ENCODE data around the gene VEGFA.

VEGFA gene

GRCh38 chr6:43793875-43794242, 23.8 kb downstream of the VEGFA start:
- Mint-ChIP-seq H3K36me3 (ENCODE audit: low read depth) (no peaks in the 10 kb centered on the region), H3K27me3 (no peaks in the 10 kb centered on the region), H3K27ac (no peak overlapping the region), H3K9me3 (no peaks in the 10 kb centered on the region), H3K4me3 (no peak overlapping the region), H3K4me1 (ENCODE audit: low read depth) (no peaks in the 10 kb centered on the region)

GRCh38 chr6:43795421-43795820, 25.4 kb downstream of the VEGFA start:
- Mint-ChIP-seq H3K4me3 (no peak overlapping the region), H3K4me1 (ENCODE audit: low read depth) (no peaks in the 10 kb centered on the region), H3K27ac (no peak overlapping the region), H3K27me3 (no peaks in the 10 kb centered on the region), H3K36me3 (ENCODE audit: low read depth) (no peaks in the 10 kb centered on the region), H3K9me3 (no peaks in the 10 kb centered on the region)

GRCh38 chr6:43796168-43796567, 26.2 kb downstream of the VEGFA start:
- no peaks in the 10 kb centered on the region for H3K36me3 Mint-ChIP-seq (ENCODE audit: low read depth)
- no peaks in the 10 kb centered on the region for H3K4me1 Mint-ChIP-seq (ENCODE audit: low read depth)
- no peaks in the 10 kb centered on the region for H3K9me3 Mint-ChIP-seq
- no peaks in the 10 kb centered on the region for H3K27me3 Mint-ChIP-seq
- no peak overlapping the region for H3K27ac Mint-ChIP-seq
- no peak overlapping the region for H3K4me3 Mint-ChIP-seq

DNA sequence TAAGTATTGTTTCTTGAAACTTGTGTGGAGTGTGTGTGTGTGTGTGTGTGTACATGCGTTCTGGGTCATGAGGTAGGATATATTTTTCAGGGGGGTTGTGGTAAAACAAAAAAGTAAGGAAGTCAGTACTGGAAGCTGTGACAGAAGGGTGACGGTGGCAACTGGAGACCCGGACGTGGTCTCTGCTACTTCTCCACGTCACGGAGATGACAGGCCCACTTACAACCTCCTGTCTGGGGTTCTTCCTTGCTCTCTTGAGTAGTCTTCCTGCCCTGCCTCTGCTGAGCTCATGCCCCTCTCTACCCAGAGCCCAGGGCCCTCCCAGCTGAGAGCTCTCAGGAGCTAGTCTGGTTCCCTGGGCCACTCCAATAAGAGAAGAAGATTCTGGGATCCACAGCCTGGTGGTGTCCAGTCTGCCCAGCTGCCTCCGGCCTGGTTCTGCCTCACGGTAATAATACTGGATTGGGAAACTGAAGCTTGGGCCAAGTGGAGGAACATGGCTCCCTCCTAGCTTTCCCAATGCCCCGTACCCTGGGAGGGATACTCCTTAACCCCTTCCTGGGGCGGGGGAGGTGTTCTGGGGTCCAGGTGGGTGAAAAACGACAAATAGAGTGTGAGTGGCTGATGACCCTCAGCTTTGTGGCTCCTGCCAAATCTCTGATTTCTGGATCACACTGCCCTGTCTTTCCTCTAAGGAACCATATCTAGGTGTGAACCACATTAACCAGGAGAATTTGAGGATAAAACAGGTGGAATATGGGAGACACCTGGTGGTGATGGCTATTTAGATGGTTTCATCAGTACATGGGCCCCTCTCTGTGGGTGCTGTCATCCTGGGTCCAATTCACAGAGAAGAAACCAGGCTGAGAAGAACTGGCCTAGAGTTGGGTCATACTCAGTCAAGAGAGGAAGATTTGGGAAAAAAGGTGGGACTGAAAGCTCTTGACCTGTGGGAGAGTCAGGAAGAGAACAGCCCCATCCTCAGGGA, 27.2 kb downstream of the VEGFA start:
- H3K27ac Mint-ChIP-seq = no peak overlapping the region
- H3K4me3 Mint-ChIP-seq = no peak overlapping the region
- no peaks in the 10 kb centered on the region for H3K36me3 Mint-ChIP-seq (ENCODE audit: low read depth)
- no peaks in the 10 kb centered on the region for H3K9me3 Mint-ChIP-seq
- no peaks in the 10 kb centered on the region for H3K27me3 Mint-ChIP-seq
- no peaks in the 10 kb centered on the region for H3K4me1 Mint-ChIP-seq (ENCODE audit: low read depth)

DNA sequence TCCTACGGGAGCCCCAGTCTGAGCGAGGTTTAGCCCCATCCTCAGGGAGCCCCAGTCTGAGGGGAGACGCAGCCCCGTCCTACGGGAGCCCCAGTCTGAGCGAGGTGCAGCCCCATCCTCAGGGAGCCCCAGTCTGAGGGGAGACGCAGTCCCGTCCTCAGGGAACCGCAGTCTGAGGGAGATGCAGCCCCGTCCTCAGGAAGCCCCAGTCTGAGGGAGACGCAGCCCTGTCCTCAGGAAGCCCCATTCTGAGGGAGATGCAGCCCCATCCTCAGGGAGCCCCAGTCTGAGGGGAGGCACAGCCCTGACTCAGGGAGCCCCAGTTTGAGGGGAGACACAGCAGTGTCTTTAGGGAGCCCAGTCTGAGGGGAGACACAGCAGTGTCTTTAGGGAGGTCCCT, 27.9 kb downstream of the VEGFA start:
- H3K27ac Mint-ChIP-seq = no peak overlapping the region
- no peaks in the 10 kb centered on the region for H3K9me3 Mint-ChIP-seq
- no peaks in the 10 kb centered on the region for H3K27me3 Mint-ChIP-seq
- no peaks in the 10 kb centered on the region for H3K36me3 Mint-ChIP-seq (ENCODE audit: low read depth)
- H3K4me3 Mint-ChIP-seq = no peak overlapping the region
- H3K4me1 Mint-ChIP-seq (ENCODE audit: low read depth) = no peaks in the 10 kb centered on the region

GRCh38 chr6:43798688-43799444, 28.9 kb downstream of the VEGFA start:
- Mint-ChIP-seq H3K27me3 (no peaks in the 10 kb centered on the region), H3K27ac (peak overlapping the region; percentile 47), H3K4me1 (ENCODE audit: low read depth) (no peaks in the 10 kb centered on the region), H3K9me3 (no peaks in the 10 kb centered on the region), H3K4me3 (no peak overlapping the region), H3K36me3 (ENCODE audit: low read depth) (no peaks in the 10 kb centered on the region)

DNA sequence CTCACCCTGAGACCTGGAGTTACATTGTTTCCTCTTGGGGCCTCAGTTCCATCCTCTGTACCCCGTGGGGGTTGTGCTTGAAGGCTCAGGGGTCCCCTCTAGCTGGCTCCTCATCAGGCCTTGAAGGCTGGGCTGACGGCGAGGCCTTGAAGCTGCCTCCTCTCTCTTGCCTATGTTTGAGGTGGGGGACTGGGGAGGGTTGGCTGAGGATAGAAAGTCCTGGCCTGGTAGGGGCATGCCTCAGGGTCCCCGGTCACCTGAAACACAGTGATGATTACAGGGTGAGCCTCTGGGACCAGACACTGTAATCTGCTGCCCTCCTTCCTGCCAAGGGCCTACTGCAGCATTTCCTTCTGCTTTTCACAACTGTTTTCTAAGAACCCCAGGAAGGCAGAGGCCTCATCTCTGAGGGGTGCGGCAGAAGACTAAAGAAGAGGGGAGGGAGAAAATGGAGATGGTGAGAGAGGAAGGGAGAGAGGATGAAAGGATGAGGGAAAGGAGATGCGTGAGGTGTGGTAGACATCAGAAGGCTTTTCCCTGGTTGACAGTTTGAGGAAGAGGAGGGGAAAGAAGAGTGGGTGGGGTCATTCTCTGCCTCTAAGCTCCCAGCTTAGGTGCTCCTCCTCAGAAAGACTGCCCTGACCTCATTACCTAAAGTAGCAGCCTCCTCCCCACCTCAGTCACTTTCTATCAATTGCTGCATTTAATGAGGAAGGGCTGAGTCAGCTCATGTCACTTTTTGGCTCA, 29.7 kb downstream of the VEGFA start:
- H3K27ac Mint-ChIP-seq = no peak overlapping the region
- no peak overlapping the region for H3K4me3 Mint-ChIP-seq
- H3K4me1 Mint-ChIP-seq (ENCODE audit: low read depth) = no peaks in the 10 kb centered on the region
- no peaks in the 10 kb centered on the region for H3K9me3 Mint-ChIP-seq
- no peaks in the 10 kb centered on the region for H3K27me3 Mint-ChIP-seq
- no peaks in the 10 kb centered on the region for H3K36me3 Mint-ChIP-seq (ENCODE audit: low read depth)

- Mint-ChIP-seq H3K36me3 (ENCODE audit: low read depth) (no peaks in the 10 kb centered on the region), H3K9me3 (no peaks in the 10 kb centered on the region), H3K4me1 (ENCODE audit: low read depth) (no peaks in the 10 kb centered on the region), H3K27me3 (no peaks in the 10 kb centered on the region), H3K27ac (no peak overlapping the region), H3K4me3 (no peak overlapping the region)
Measured at GRCh38 chr6:43800298-43800623, 30.2 kb downstream of the VEGFA start.

- Mint-ChIP-seq H3K36me3 (ENCODE audit: low read depth) (no peaks in the 10 kb centered on the region), H3K27ac (no peak overlapping the region), H3K4me1 (ENCODE audit: low read depth) (no peaks in the 10 kb centered on the region), H3K4me3 (no peak overlapping the region), H3K27me3 (no peaks in the 10 kb centered on the region), H3K9me3 (no peaks in the 10 kb centered on the region)
Measured at GRCh38 chr6:43800746-43801494, 30.9 kb downstream of the VEGFA start.

- H3K4me3 Mint-ChIP-seq = no peak overlapping the region
- H3K4me1 Mint-ChIP-seq (ENCODE audit: low read depth) = no peaks in the 10 kb centered on the region
- no peaks in the 10 kb centered on the region for H3K27me3 Mint-ChIP-seq
- no peaks in the 10 kb centered on the region for H3K9me3 Mint-ChIP-seq
- no peak overlapping the region for H3K27ac Mint-ChIP-seq
- H3K36me3 Mint-ChIP-seq (ENCODE audit: low read depth) = no peaks in the 10 kb centered on the region
Measured at GRCh38 chr6:43801495-43802181, 31.6 kb downstream of the VEGFA start.

GRCh38 chr6:43803055-43803782, 33.2 kb downstream of the VEGFA start:
- H3K27ac Mint-ChIP-seq = no peak overlapping the region
- no peak overlapping the region for H3K4me3 Mint-ChIP-seq
- no peaks in the 10 kb centered on the region for H3K27me3 Mint-ChIP-seq
- H3K4me1 Mint-ChIP-seq (ENCODE audit: low read depth) = no peaks in the 10 kb centered on the region
- H3K36me3 Mint-ChIP-seq (ENCODE audit: low read depth) = no peaks in the 10 kb centered on the region
- H3K9me3 Mint-ChIP-seq = no peaks in the 10 kb centered on the region

DNA sequence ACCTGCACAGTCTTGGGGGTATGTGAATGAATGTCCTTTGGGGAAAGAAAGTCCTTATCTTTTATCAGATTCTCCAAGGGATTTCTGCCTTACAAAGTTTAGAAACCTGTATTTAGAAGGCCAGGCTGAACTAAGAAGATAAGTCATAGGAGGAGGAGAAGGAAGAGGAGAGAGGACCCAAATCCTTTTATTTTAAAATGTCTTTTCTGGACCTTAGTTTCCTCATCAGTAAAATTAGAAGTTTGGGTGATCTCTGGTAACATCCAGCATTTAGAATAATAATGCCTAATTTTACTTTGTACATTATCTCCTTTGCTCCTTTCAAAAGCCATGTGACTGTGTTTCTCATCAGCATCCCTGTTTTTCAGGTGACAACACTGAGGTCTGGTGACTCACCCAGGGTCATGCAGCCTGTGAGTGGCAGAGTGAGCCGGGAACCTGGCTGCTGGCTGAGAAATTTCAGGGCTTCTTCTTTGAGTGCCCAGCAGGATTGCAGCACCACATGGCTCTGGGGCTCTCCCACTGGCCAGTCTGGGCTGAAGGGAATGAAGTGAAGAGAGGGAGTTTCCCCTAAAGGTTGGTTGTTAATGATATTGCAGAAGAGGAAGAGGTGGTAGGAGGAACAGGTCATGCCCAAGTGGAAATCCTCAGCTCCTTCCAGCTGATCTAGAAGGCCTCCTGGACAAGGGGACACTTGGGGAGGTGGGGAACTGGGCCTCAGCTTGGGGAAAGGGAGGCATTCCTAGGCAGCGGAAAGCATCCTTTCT, 34.0 kb downstream of the VEGFA start:
- no peaks in the 10 kb centered on the region for H3K4me1 Mint-ChIP-seq (ENCODE audit: low read depth)
- H3K36me3 Mint-ChIP-seq (ENCODE audit: low read depth) = no peaks in the 10 kb centered on the region
- no peak overlapping the region for H3K4me3 Mint-ChIP-seq
- no peak overlapping the region for H3K27ac Mint-ChIP-seq
- H3K27me3 Mint-ChIP-seq = no peaks in the 10 kb centered on the region
- H3K9me3 Mint-ChIP-seq = no peaks in the 10 kb centered on the region

- H3K27me3 Mint-ChIP-seq = no peaks in the 10 kb centered on the region
- H3K4me3 Mint-ChIP-seq = no peak overlapping the region
- H3K9me3 Mint-ChIP-seq = no peaks in the 10 kb centered on the region
- H3K27ac Mint-ChIP-seq = no peak overlapping the region
- no peaks in the 10 kb centered on the region for H3K36me3 Mint-ChIP-seq (ENCODE audit: low read depth)
- H3K4me1 Mint-ChIP-seq (ENCODE audit: low read depth) = no peaks in the 10 kb centered on the region
Measured at GRCh38 chr6:43804550-43805223, 34.7 kb downstream of the VEGFA start.
